Smooth muscle cell (in vitro differentiated cells): ENCODE data around the gene RUFY3. TPM values are rescaled to one million over a fixed set of nuclear protein-coding genes. Genes with fewer than 3 reads are reported as not detected.
A peak's percentile ranks its signal among the peaks of the same experiment; 100 is the strongest.

Experiments used
- DNase-seq: peaks from one replicate; lab custom pipeline; 2025; ENCODE audit not compliant: unreplicated experiment; lab: John Stamatoyannopoulos, UW
- H2AFZ ChIP-seq: fragments of 200-600 bp; sonication (generic); 2 replicates; pipeline ENCODE4 v1.6.0; 2016; ENCODE audit warnings: antibody characterized with exemption, low read depth, mild to moderate bottlenecking
- H3F3A ChIP-seq: fragments of 200-600 bp; sonication (generic); 2 replicates; pipeline ENCODE4 v1.6.0; 2017; ENCODE audit warnings: antibody characterized with exemption, low read depth
- H3K27ac ChIP-seq: fragments of 200-600 bp; sonication (generic); 2 replicates; pipeline ENCODE4 v1.5.1; 2016; ENCODE audit warnings: low read depth, mild to moderate bottlenecking
- H3K27me3 ChIP-seq: fragments of 200-600 bp; sonication (generic); 2 replicates; pipeline ENCODE4 v1.6.1; 2016; ENCODE audit warnings: low read depth, mild to moderate bottlenecking
- H3K36me3 ChIP-seq: fragments of 200-600 bp; sonication (generic); 2 replicates; pipeline ENCODE4 v1.5.1; 2016; ENCODE audit warnings: low read depth
- H3K4me1 ChIP-seq: fragments of 200-600 bp; sonication (generic); 2 replicates; pipeline ENCODE4 v1.5.1; 2016; ENCODE audit warnings: low read depth
- H3K4me2 ChIP-seq: fragments of 200-600 bp; sonication (generic); 2 replicates; pipeline ENCODE4 v1.6.0; 2016; ENCODE audit warnings: mild to moderate bottlenecking
- H3K4me3 ChIP-seq: fragments of 200-600 bp; sonication (generic); 2 replicates; pipeline ENCODE4 v1.5.1; 2016; ENCODE audit warnings: mild to moderate bottlenecking
- H3K79me2 ChIP-seq: fragments of 200-600 bp; sonication (generic); 2 replicates; pipeline ENCODE4 v1.6.0; 2016; ENCODE audit warnings: low read depth, mild to moderate bottlenecking
- H3K9ac ChIP-seq: fragments of 200-600 bp; sonication (generic); 2 replicates; pipeline ENCODE4 v1.6.0; 2016; ENCODE audit warnings: low read depth
- H3K9me3 ChIP-seq: fragments of 200-600 bp; sonication (generic); replicated peaks from 2 replicates; pipeline ENCODE4 v1.5.1; 2016; ENCODE audit warnings: low read depth
- H4K20me1 ChIP-seq: fragments of 200-600 bp; sonication (generic); 2 replicates; pipeline ENCODE4 v1.6.0; 2016; ENCODE audit warnings: low read depth
- CTCF ChIP-seq: fragments of 200-600 bp; sonication (generic); IDR thresholded peaks from 2 replicates; pipeline ENCODE4 v1.5.1; 2017; ENCODE audit warnings: borderline replicate concordance, mild to moderate bottlenecking, antibody characterized with exemption; ENCODE audit not compliant: insufficient read depth, poor library complexity, severe bottlenecking
- WGBS: methylation state at CpG from one replicate; pipeline ENCODE4 v1.1.7; 2016; ENCODE audit warnings: low lambda C conversion rate; 5-methylcytosine and 5-hydroxymethylcytosine counted together
- polyA plus RNA-seq: library from polyadenylated mRNA; unstranded; fragments of >200 nt; fragmentation: Nextera tagmentation; extraction: Ambion mirVana; gene quantifications from 2 replicates; pipeline ENCODE4 v1.2.1, GENCODE V29; 2016
- total RNA-seq: library from RNA; depleted of rRNA; stranded (reverse); fragments of >200 nt; gene quantifications from 2 replicates; pipeline ENCODE4 v1.2.3, GENCODE V29; 2014

The RUFY3 gene
- total and polyA plus RNA-seq, 2 experiments from 2014 or later, result 22.2 to 49.2 TPM

GRCh38 chr4:70687392-70687791 is 34.4 kb upstream of the RUFY3 start:
- peak overlapping the region; percentile 65 for H3K4me3 ChIP-seq
- peaks cover 20% of the 10 kb centered on the region for H4K20me1 ChIP-seq
- no peaks in the 10 kb centered on the region for H3K9me3 ChIP-seq
- peaks cover 35% of the 10 kb centered on the region for H3K79me2 ChIP-seq
- H3K4me1 ChIP-seq, result peaks cover 21% of the 10 kb centered on the region
- 85% methylated on average over 13 of the region's 13 CpGs for WGBS
- H2AFZ ChIP-seq, result peak overlapping the region; percentile 93
- no peaks in the 10 kb centered on the region for H3K36me3 ChIP-seq
- no peak for DNase-seq
- H3K9ac ChIP-seq, result peak overlapping the region; percentile 86
- TF ChIP-seq CTCF, result no peak
- H3K4me2 ChIP-seq, result peak overlapping the region; percentile 95
- peaks cover 3% of the 10 kb centered on the region for H3K27me3 ChIP-seq
- H3K27ac ChIP-seq, result peak overlapping the region; percentile 92
- peaks cover 8% of the 10 kb centered on the region for H3F3A ChIP-seq

- peak; percentile 96 for TF ChIP-seq CTCF
- peaks cover 21% of the 10 kb centered on the region for H3K4me1 ChIP-seq
- H3K4me3 ChIP-seq, result peak within 1 kb of the TSS; percentile 65
- peaks cover 8% of the 10 kb centered on the region for H3F3A ChIP-seq
- peaks cover 3% of the 10 kb centered on the region for H3K27me3 ChIP-seq
- peaks cover 35% of the 10 kb centered on the region for H3K79me2 ChIP-seq
- 2% methylated on average over 70 of the region's 70 CpGs for WGBS
- H2AFZ ChIP-seq, result peak within 1 kb of the TSS; percentile 93
- peak within 1 kb of the TSS; percentile 95 for H3K4me2 ChIP-seq
- H3K36me3 ChIP-seq, result no peaks in the 10 kb centered on the region
- peaks cover 20% of the 10 kb centered on the region for H4K20me1 ChIP-seq
- no peaks in the 10 kb centered on the region for H3K9me3 ChIP-seq
- peak within 1 kb of the TSS; percentile 86 for H3K9ac ChIP-seq
- H3K27ac ChIP-seq, result peak within 1 kb of the TSS; percentile 92
- DNase-seq, result peak; percentile 81
Observed at GRCh38 chr4:70687821-70688794, 33.7 kb upstream of the RUFY3 start, which contains the start of gene UTP3. Gene UTP3, plus strand, starts transcription at chr4:70688532. Its CDS starts 146 bp downstream, at chr4:70688678.

DNA sequence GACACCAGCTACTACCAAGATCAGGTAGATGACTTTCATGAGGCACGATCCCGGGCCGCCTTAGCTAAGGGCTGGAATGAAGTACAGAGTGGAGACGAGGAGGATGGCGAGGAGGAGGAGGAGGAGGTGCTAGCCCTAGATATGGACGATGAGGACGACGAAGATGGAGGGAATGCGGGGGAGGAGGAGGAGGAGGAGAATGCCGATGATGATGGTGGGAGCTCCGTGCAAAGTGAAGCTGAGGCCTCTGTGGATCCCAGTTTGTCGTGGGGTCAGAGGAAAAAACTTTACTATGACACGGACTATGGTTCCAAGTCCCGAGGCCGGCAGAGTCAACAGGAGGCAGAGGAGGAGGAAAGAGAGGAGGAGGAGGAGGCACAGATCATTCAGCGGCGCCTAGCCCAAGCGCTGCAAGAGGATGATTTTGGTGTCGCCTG is 33.0 kb upstream of the RUFY3 start:
- peaks cover 21% of the 10 kb centered on the region for H3K4me1 ChIP-seq
- H3K27ac ChIP-seq, result peak overlapping the region; percentile 92

More for the DNA sequence above, 33.0 kb upstream of the RUFY3 start:
- WGBS, result 1% methylated on average over 19 of the region's 19 CpGs
- Histone ChIP-seq H3F3A (peaks cover 8% of the 10 kb centered on the region), H4K20me1 (peaks cover 20% of the 10 kb centered on the region), H3K4me3 (peak overlapping the region; percentile 65), H3K36me3 (no peaks in the 10 kb centered on the region), H3K4me2 (peak overlapping the region; percentile 95), H3K9me3 (no peaks in the 10 kb centered on the region), H3K9ac (peak overlapping the region; percentile 52), H3K79me2 (peaks cover 35% of the 10 kb centered on the region), H2AFZ (peak overlapping the region; percentile 57), H3K27me3 (peaks cover 3% of the 10 kb centered on the region)
- DNase-seq, result no peak
- TF ChIP-seq CTCF, result no peak
